Mucosa of stomach (tissue), 1 donor: ENCODE results near the gene GALNT17.

Source experiments
- H3K27me3 ChIP-seq: one replicate; pipeline ENCODE4 v1.7.0; 2013; ENCODE audit warnings: mild to moderate bottlenecking, low read length; ENCODE audit not compliant: control insufficient read depth, insufficient read depth
- H3K36me3 ChIP-seq: one replicate; pipeline ENCODE4 v1.7.0; 2013; ENCODE audit warnings: low read length; ENCODE audit not compliant: control insufficient read depth, insufficient read depth
- H3K4me1 ChIP-seq: one replicate; pipeline ENCODE4 v1.7.0; 2013; ENCODE audit warnings: mild to moderate bottlenecking, low read length; ENCODE audit not compliant: control insufficient read depth, insufficient read depth
- H3K4me3 ChIP-seq: one replicate; pipeline ENCODE4 v1.7.0; 2013; ENCODE audit warnings: low read length
- H3K9ac ChIP-seq: one replicate; pipeline ENCODE4 v1.7.0; 2013; ENCODE audit warnings: mild to moderate bottlenecking, low read length, moderate library complexity
- H3K9me3 ChIP-seq: one replicate; pipeline ENCODE4 v1.7.0; 2013; ENCODE audit warnings: mild to moderate bottlenecking, low read length, moderate library complexity; ENCODE audit not compliant: control insufficient read depth
- donor health status: Pancreatic carcinoma.

Gene GALNT17

DNA sequence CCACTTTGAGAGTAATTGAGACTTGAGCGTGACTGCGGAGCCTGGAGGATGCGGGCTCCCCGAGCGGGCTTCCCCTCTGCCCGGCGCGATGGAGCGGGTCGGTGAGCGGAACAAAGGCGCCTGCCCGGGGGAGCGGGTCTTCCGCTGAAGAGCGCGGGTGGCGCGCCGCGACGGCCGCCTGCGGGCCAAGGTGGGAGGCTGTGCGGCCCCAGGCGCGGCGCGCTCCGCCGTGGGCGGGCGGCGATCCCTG is at the start of gene GALNT17:
Gene GALNT17 (plus strand): TSS at position 18 of the 250 bp plus-strand sequence.
- Histone ChIP-seq H3K4me1 (no peaks in the 10 kb centered on the region), H3K4me3 (no peak within 1 kb of the TSS), H3K9me3 (no peaks in the 10 kb centered on the region), H3K27me3 (peaks cover 9% of the 10 kb centered on the region), H3K36me3 (no peaks in the 10 kb centered on the region), H3K9ac (no peak within 1 kb of the TSS)

- Histone ChIP-seq H3K36me3 (no peaks in the 10 kb centered on the region), H3K9ac (no peak overlapping the region), H3K27me3 (no peaks in the 10 kb centered on the region), H3K4me1 (no peaks in the 10 kb centered on the region), H3K4me3 (no peak overlapping the region), H3K9me3 (no peaks in the 10 kb centered on the region)
These were observed 36.6 kb upstream of the GALNT17 start for GRCh38 chr7:71095266-71095860.

DNA sequence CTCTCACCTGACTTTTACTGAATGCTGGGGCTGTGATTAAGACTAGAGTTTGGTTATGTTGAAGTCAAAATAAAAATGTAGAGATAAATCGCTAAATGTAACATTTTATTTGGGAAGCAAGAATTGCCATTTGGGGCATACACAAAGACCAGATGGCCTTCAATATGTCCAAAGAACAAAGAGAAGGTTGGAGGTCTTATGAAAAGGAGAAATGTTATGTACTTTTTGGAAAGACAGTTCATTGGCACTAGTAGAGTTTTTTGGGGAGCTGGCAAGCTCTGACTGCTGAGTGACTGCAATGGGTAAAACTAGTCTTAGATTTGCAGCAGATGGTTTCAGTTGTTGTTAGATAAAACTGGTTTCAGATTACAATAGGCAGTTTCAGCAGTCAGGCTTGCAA is 35.6 kb upstream of the GALNT17 start:
- Histone ChIP-seq H3K9me3 (no peaks in the 10 kb centered on the region), H3K4me1 (no peaks in the 10 kb centered on the region), H3K4me3 (no peak overlapping the region), H3K27me3 (no peaks in the 10 kb centered on the region), H3K9ac (no peak overlapping the region), H3K36me3 (no peaks in the 10 kb centered on the region)

DNA sequence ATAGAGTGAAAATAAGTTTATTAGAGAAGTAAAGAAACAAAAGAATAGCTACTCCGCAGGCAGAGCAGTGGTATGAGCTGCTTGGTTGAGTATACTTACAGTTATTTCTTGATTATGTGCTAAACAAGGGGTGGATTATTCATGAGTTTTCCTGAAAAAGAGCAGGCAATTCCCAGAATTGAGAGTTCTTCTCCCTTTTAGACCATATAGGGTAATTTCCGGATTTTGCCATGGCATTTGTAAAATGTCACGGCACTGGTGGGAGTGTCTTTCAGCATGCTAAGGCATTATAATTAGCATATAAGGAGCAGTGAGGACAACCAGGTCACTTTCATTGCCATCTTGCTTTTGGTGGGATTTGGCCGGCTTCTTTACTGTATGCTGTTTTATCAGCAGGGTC is 25.7 kb upstream of the GALNT17 start:
- Histone ChIP-seq H3K36me3 (no peaks in the 10 kb centered on the region), H3K4me3 (no peak overlapping the region), H3K27me3 (no peaks in the 10 kb centered on the region), H3K9me3 (no peaks in the 10 kb centered on the region), H3K9ac (no peak overlapping the region), H3K4me1 (no peaks in the 10 kb centered on the region)

GRCh38 chr7:71112436-71112835 is 19.5 kb upstream of the GALNT17 start:
- no peak overlapping the region for H3K9ac ChIP-seq
- no peaks in the 10 kb centered on the region for H3K27me3 ChIP-seq
- no peaks in the 10 kb centered on the region for H3K36me3 ChIP-seq
- no peaks in the 10 kb centered on the region for H3K9me3 ChIP-seq
- H3K4me3 ChIP-seq = no peak overlapping the region
- no peaks in the 10 kb centered on the region for H3K4me1 ChIP-seq

DNA sequence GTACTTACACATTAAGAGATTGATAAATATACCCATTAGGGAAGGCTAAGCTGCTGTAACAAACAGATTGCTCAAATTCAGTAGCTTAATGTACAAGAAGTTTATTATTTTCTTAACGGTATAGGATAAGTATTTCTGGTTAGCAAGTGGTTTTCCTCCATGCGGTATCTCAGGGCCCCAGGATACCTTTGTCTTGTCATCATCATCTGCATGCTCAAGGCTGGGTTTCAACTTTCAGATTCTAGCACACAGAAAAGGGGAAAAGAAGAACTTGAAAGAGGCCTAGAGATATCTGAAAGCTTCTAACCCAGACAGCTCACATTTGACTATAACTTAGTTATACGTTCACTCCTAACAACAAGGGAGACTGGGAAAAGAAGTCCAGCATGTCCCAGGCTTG is 11.8 kb upstream of the GALNT17 start:
- no peaks in the 10 kb centered on the region for H3K9me3 ChIP-seq
- H3K9ac ChIP-seq = no peak overlapping the region
- H3K27me3 ChIP-seq = no peaks in the 10 kb centered on the region
- no peaks in the 10 kb centered on the region for H3K36me3 ChIP-seq
- H3K4me3 ChIP-seq = no peak overlapping the region
- H3K4me1 ChIP-seq = no peaks in the 10 kb centered on the region

DNA sequence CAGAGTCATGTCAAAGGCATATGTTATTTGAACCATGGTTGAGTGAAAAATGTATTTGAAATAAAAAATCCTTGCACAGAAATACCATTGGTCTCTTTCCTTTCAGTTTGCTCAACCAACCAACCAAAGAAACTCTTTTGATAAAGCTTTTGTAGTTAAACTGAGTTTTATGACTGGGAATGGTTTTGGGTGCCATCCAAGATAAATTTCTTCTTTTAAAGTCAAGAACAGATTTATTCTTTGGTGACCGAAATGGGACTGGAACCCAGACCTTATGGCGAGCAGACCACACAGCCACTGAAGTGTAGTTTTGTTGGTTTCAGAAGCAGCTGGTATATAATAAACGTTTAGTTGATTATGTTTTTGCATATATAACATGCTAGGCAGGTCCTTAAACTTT is 2.8 kb upstream of the GALNT17 start:
- Histone ChIP-seq H3K9me3 (no peaks in the 10 kb centered on the region), H3K9ac (no peak overlapping the region), H3K4me3 (no peak overlapping the region), H3K36me3 (no peaks in the 10 kb centered on the region), H3K27me3 (peaks cover 9% of the 10 kb centered on the region), H3K4me1 (no peaks in the 10 kb centered on the region)

DNA sequence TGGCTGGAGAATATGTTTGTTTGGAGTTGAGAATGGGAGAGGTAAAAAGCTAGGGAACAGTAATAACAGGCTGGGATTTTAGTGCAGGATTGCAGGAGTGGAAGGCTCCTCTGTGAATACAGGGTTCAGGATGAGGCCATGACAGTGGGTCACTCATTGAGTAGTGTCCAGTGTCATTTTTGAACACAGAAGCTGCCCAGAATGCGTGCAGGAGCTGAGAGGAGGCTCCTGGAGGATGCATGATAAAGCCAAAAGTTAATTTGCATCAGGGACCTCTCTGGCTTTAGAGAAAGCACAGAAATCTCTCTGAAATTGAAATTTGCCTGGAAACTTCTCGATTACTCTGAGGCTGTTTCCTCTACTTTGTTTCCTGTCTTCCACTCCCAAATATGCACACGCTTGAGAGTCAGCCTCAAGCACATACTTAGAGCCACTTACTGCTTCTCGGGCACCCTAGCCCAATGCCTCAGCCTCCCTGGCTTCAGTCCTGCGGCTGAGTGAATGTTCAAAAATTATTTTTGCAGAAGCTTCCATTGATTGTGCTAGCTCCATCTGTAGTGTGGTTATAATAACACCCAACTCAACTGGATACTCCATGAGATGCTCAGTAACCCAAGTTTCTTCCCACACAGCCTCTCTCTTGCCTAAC is 1.8 kb upstream of the GALNT17 start:
- no peaks in the 10 kb centered on the region for H3K4me1 ChIP-seq
- no peaks in the 10 kb centered on the region for H3K36me3 ChIP-seq
- H3K27me3 ChIP-seq = peaks cover 9% of the 10 kb centered on the region
- no peaks in the 10 kb centered on the region for H3K9me3 ChIP-seq
- no peak overlapping the region for H3K9ac ChIP-seq
- H3K4me3 ChIP-seq = no peak overlapping the region

DNA sequence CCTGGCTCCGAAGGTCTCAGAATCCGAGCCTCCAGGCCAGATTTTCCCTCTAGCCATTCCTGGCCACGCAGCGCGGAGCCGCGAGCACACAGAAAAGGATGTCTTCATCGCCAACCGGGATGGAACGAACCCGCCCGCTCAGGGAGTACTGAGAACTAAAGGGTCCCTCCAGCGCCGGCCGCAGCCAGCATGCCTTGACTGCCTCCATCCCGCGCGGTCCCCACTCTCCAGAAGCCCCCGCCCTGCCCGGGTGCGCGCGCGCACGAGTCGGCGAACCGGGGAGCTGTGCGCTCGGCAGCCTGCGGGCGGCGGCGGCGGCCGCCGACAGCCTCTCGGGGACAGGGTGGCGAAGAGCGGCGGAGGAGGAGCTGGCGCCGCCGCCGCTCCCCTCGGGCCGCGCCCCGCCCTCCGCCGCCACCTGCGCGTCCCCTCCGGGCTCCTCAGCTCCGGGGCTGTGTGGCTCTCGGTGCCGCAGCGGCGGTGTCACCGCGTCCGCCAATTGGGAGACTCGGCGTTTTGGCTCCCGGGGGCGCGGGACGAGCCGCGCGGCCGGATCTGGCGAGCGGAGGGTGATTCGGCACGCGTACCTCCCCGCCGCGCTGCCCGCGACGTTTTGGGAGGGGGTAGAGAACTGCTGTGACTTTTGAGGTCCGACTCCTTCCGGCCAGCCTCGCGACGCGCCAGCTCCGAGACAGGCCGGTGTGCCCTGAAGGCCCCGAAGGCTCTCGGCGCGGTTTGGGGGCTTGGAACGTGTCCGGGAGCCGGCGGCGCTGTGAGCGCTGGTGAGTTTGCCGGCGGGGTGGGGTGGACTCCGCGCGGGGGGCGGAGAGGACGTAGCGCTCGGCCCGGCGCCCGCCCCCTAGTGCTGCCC is 453 bp upstream of the GALNT17 start:
- Histone ChIP-seq H3K9me3 (no peaks in the 10 kb centered on the region), H3K4me3 (no peak overlapping the region), H3K27me3 (peaks cover 9% of the 10 kb centered on the region), H3K36me3 (no peaks in the 10 kb centered on the region), H3K4me1 (no peaks in the 10 kb centered on the region), H3K9ac (no peak overlapping the region)

GRCh38 chr7:71132377-71133231 is 660 bp downstream of the GALNT17 start:
- Histone ChIP-seq H3K9ac (no peak overlapping the region), H3K36me3 (no peaks in the 10 kb centered on the region), H3K9me3 (no peaks in the 10 kb centered on the region), H3K27me3 (peaks cover 9% of the 10 kb centered on the region), H3K4me3 (no peak overlapping the region), H3K4me1 (no peaks in the 10 kb centered on the region)

GRCh38 chr7:71133232-71133622 is 1.3 kb downstream of the GALNT17 start:
- Histone ChIP-seq H3K36me3 (no peaks in the 10 kb centered on the region), H3K4me3 (no peak overlapping the region), H3K9me3 (no peaks in the 10 kb centered on the region), H3K9ac (no peak overlapping the region), H3K27me3 (peaks cover 9% of the 10 kb centered on the region), H3K4me1 (no peaks in the 10 kb centered on the region)

DNA sequence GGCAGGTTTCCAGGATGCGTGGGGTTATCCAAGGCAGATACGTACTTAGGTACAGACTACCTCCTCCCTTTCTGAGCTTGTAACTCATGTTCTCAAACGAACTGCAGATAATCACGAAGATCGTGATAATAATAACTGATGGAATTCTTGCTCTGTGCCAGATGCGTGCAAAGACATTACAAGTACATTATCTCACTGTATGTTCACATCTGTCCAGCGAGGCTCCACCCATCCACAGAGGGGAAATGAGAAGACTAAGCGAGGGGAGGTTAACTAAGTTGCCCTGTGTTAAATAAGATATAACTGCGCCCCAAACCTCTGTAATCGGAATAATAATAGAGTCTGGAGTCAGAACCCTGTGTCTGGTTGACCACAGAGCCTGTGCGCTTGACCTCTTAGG is 1.9 kb downstream of the GALNT17 start:
- H3K27me3 ChIP-seq = peaks cover 9% of the 10 kb centered on the region
- H3K9ac ChIP-seq = no peak overlapping the region
- H3K4me3 ChIP-seq = no peak overlapping the region
- H3K9me3 ChIP-seq = no peaks in the 10 kb centered on the region
- H3K4me1 ChIP-seq = no peaks in the 10 kb centered on the region
- H3K36me3 ChIP-seq = no peaks in the 10 kb centered on the region
